Activated CD8-positive, alpha-beta memory T cell treated with anti-CD3 and anti-CD28 coated beads, Interleukin-2, amount 50 U/mL, for 1 hour (primary cell): ENCODE data around the gene NABP1.

Experiments used
- DNase-seq: peaks from one replicate; pipeline ENCODE4 v3.0.0-alpha.2; 2020; ENCODE audit errors: extremely low read depth

NABP1 gene

GRCh38 chr2:191649519-191649918 is 28.4 kb upstream of the NABP1 start:
- no peak for DNase-seq

- no peak for DNase-seq
These were observed 26.8 kb upstream of the NABP1 start for GRCh38 chr2:191650896-191651773.

GRCh38 chr2:191653667-191654391 is 24.1 kb upstream of the NABP1 start:
- no peak for DNase-seq

- DNase-seq = no peak
These were observed 21.5 kb upstream of the NABP1 start for GRCh38 chr2:191656391-191656790.

GRCh38 chr2:191656792-191657191 is 21.1 kb upstream of the NABP1 start:
- DNase-seq = no peak

GRCh38 chr2:191657977-191658376 is 20.0 kb upstream of the NABP1 start:
- DNase-seq = no peak

- DNase-seq = no peak
These were observed 18.7 kb upstream of the NABP1 start for GRCh38 chr2:191659198-191659597.

GRCh38 chr2:191660575-191660974 is 17.4 kb upstream of the NABP1 start:
- DNase-seq = no peak

- DNase-seq = no peak
These were observed 16.6 kb upstream of the NABP1 start for GRCh38 chr2:191661097-191661924.

GRCh38 chr2:191664823-191665677 is 12.9 kb upstream of the NABP1 start:
- DNase-seq = no peak

GRCh38 chr2:191666226-191666625 is 11.7 kb upstream of the NABP1 start:
- DNase-seq = no peak

- no peak for DNase-seq
These were observed 11.2 kb upstream of the NABP1 start for GRCh38 chr2:191666732-191667131.

GRCh38 chr2:191670076-191670475 is 7.9 kb upstream of the NABP1 start:
- DNase-seq = no peak

- DNase-seq = no peak
These were observed 7.1 kb upstream of the NABP1 start for GRCh38 chr2:191670787-191671186.

GRCh38 chr2:191675807-191676721 is 1.9 kb upstream of the NABP1 start:
- no peak for DNase-seq

GRCh38 chr2:191676790-191677645 is 918 bp upstream of the NABP1 start:
- DNase-seq = no peak

GRCh38 chr2:191678437-191679100 is 633 bp downstream of the NABP1 start:
- no peak for DNase-seq

GRCh38 chr2:191679818-191680600 is 2.1 kb downstream of the NABP1 start:
- DNase-seq = no peak
